ENCODE results near the gene BZW2.

DNA sequence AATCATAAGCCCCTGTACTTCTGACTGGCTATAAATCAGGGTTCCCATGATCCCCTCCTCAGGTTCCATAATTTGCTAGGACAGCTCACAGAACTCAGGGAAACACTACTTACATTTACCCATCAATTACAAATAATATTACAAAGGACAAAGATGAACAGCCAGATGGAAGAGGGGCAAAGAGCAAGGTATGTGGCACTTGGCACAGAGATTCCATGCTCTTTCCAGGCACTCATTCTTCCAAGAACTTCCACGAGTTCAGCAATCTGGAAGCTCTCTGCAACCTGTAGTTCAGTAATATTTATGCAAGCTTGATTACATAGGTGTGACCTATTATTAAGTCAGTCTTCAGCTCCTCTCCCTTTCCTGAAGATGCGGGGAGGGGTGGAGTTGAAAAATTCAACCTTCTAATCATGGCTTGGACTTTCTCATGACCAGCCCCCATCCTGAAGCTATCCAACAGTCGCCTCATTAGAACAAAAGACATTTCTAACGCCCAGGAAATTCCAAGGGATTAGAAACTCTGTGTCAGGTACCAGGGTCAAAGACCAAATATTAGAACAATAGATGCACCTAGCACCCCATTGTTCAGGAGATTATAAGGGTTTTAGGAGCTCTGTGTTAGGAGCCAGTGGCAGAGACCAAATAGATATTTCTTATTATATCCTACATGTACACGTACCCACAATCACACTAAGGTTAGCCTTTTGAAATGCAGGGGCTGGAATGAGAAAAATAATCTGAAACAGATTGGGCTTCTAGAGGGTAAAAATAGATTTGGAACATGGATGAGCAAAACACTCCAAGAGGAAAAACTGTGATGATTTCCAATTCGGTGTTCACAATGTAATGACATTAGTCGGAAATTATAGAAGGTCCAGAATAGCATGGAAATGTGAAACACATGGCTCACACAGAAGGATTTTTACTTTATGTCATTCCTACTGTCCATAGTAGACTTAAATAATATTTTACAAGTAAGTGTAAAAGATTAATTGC lies 7.4 kb upstream of the BZW2 start:
- TF ChIP-seq, protein P1, sequence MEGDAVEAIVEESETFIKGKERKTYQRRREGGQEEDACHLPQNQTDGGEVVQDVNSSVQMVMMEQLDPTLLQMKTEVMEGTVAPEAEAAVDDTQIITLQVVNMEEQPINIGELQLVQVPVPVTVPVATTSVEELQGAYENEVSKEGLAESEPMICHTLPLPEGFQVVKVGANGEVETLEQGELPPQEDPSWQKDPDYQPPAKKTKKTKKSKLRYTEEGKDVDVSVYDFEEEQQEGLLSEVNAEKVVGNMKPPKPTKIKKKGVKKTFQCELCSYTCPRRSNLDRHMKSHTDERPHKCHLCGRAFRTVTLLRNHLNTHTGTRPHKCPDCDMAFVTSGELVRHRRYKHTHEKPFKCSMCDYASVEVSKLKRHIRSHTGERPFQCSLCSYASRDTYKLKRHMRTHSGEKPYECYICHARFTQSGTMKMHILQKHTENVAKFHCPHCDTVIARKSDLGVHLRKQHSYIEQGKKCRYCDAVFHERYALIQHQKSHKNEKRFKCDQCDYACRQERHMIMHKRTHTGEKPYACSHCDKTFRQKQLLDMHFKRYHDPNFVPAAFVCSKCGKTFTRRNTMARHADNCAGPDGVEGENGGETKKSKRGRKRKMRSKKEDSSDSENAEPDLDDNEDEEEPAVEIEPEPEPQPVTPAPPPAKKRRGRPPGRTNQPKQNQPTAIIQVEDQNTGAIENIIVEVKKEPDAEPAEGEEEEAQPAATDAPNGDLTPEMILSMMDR (optimal IDR thresholded peaks at IDR 0.05 in 1 of 3, IDR thresholded peaks at IDR 0.05 in 1 of 3, conservative IDR thresholded peaks at IDR 0.05 in 1 of 3; ENCODE audit: extremely low read depth in 1 of 3, insufficient read depth in 2 of 3, low read length in 3 of 3): no peak
- no peak for TF ChIP-seq EZH2 (IDR thresholded peaks at IDR 0.05; ENCODE audit: low read length)
